ENCODE results near the gene EIF4B. TPM values are rescaled to one million over a fixed set of nuclear protein-coding genes. Genes with fewer than 3 reads are reported as not detected.

EIF4B gene
- total RNA-seq, 1 experiment from 2014 or later, result 650 TPM

DNA sequence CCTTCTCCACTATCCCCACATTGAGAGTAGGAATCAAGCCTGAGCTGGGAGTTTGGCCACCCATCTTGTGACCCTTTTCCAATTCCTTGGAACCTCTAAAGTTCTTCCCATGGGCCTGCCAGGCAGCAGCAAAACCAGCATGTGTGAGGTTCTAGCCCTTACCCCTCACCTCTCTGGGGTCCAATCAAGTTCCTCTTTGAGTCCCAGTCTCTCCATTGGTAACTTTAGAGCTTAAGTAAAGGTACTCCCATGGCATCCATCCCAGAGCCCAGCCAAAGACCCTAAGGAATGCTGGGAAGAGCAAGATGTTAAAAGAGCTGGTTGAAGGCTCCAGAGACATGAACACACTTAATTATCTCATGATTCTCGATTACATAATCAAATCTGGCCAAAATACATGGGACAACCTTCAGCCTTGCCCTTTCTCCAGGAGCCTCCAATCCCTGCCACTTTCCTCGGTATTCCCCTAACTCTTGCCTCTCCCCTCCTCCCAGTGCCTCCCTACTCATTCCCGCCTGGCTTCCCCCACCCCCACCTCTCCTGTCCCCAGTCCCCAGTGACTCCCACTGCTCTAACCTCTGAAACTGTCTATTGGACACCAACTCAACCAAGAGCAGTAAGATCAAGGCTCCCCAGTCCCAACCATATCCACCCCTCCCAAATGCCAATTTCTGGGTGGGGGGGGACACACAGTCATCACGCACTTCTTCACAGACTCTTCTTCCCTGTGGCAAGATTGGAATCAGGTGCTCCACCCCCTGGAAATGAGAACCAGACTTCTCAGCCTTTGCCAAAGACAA, 38.8 kb downstream of the EIF4B start:
- DNase-seq (ENCODE audit: low read depth), result no peak

DNA sequence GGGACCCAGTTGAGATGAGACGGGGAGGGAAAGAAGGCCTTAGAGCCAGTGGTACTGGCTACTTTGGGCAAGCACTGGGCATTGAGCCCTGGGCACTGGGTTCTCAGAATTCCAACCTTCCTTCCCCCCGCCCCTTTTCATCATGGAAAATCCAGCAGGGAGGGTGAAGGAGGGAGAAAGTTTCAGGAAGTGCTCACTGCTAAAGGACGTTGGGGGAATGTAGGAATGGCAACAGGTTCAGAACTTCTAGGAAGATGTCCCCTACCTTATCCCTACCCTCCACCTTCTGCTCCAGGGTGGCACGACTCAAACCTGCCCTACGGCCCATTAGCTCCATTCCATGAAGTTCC, 39.4 kb downstream of the EIF4B start:
- DNase-seq (ENCODE audit: low read depth), result no peak

DNA sequence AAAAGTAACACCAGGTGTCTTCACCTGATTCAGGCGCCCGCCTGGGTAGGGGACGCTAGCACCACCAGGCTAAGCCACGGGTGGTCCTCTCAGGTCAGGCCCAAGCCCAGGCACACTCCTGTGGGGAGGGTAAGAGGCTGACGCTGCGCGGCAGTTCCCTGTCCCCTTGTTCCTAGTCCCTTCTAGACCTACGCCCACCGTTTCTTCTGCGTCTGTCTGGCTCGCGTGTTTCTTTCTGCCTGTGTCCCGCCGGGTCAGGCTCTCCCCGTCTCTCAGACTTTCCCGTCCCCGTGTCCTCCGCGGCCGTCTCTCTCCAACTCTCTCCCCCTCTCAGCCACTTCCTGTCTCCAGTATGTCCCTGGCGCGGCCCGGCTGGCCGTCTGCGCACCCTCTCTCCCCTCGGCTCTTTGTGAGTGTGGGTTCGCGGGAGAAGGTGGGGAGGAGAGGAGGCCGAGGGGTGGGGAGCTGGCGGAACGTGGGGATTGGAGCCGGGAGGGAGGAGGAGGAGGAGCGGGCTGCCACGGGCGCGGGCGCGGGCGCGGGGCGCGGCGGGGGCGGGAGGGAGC, 40.5 kb downstream of the EIF4B start:
- DNase-seq (ENCODE audit: low read depth), result peak; percentile 78

DNA sequence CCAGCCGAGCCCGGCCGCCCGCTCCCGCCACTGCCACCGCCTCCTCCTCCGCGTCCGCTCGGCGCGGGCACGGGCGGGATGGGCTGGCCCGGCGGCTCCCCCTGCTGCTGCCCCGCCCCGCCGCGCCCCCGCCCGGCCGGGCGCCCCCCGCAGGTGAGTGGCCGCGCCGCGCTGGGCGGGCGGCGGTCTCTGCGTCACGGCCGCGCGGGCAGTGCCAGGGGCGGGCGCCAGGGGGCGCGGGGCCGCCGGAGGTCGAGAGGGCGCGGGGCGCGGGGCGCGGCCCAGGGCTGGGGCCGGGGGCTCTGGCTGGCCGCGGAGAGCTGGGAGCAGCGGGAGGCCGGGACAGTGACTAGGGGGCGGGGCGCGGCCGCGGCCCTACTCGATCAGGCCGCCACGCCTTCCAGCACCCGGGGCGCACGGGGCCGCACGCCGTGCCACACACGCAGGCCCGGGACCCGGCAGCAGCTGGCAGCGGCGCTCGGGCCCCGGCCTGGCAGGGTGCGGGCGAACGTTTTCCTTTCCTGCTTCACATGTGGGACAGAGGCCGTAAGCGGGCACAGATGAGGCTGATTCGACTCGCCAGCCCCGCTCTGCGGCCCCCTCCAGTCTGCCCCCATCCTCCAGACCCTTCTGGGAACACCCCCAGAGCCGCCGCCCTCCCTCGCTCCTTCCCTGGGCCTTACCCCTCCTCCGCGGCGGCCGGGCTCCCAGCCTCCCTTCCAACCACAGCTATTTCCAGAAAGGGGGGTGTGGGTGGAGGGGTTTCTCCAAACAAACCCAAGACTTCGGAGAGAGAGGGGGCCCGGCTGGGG, 41.2 kb downstream of the EIF4B start:
- DNase-seq (ENCODE audit: low read depth), result peak; percentile 73

DNA sequence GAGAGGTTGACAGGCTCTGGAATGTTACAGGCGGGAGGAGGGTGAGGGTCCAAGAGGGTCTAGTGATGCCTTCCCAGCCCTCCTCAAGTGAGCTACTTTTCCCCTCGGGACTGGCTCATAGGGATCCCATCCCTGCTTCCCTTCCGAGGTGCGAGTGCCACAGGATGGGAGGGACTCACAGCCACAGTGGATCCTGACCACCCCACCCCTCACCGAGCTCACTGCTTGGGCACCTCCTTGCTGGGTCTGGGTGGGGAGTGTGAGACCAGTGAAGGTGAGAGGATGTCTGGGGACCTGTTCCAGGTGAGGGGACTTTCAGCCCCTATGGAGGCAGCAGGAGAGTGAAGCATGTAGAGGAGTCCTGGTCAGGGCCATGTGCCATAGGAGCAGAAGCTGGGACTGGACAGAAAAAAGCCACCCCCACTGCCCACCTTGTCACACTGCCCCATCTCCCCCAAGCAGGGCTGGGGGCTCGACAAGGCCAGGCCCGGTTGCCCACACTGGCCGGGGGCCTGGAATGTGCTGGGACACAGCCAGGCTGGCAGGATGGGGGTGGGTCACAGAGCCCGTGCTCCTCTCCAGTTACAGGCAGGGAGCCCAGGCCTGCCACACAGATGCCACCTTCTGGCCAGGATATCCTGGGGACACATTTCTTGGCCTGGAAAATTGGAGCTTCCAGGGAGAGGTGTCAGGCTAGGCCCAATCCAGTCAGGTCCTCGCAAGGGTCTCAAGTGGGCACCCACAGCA, 42.0 kb downstream of the EIF4B start:
- peak; percentile 54 for DNase-seq (ENCODE audit: low read depth)

DNA sequence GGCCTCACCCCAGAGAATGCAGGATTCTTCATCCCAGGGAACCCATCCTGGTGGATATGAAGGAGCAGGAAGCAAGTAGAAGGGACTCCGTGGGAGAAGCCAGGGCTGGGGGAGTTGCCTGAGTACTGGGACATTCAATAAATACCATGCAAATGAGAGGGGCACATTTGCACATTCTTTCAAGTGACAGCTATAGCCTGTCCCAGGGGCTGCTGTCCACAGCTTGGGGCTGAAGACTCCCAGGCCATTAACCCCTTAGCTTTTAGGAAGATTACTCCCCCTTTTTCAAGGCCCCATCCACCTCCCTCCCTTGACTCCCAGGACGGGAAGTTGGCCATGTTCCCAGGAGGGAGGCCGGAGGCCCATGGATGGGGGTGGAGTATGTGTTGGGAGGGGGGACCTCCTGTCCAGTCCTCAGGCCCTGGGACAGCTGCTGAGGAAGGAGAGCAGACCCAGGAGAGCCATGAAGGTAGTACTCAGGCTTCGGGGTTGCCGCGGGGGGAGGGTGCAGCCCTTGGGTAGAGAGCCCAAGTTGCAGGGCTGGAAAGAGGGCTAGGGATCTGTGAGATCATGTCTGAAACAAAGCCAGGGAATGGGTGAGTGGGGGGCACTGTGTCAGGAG, 42.6 kb downstream of the EIF4B start:
- peak; percentile 52 for DNase-seq (ENCODE audit: low read depth)

DNA sequence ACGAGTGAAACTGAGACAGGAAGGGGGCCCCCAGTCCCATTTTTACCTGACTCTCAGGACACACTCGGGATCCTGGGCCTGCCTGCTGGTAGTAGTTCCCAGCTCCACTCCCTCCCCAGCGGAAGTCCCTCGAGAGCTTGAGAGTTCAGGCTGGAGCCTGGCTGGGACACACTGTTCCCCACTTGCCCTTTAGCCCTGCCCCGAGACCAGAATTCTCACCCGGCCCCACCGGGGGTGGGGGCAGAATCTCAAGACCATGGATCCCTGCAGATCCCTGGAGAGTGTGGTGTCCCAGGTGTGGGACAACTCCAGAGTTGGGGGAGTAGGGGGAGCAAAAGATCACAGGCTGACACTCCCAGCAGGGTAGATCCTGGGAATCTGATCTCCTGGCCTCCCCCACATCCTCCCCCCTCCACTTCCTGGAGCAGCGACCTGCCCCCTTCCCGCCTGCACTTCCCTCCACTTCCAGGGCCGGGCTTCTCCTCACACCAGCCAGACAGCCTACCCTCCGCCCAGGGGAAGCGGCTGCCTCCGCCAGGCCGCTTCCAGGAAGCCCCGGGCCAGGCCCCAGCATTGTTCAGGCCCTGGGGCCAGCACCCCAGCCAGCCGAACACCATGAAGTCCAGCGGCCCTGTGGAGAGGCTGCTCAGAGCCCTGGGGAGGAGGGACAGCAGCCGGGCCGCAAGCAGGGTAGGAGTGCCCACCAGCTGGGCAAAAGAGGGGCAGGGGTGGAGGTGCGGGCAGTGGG, 43.5 kb downstream of the EIF4B start, which contains the start of gene TNS2:
Gene TNS2, plus strand, starts transcription at position 495 of the 748 bp plus-strand sequence. Its CDS starts 121 bp downstream, at position 616.
- DNase-seq (ENCODE audit: low read depth), result peak; percentile 85

DNA sequence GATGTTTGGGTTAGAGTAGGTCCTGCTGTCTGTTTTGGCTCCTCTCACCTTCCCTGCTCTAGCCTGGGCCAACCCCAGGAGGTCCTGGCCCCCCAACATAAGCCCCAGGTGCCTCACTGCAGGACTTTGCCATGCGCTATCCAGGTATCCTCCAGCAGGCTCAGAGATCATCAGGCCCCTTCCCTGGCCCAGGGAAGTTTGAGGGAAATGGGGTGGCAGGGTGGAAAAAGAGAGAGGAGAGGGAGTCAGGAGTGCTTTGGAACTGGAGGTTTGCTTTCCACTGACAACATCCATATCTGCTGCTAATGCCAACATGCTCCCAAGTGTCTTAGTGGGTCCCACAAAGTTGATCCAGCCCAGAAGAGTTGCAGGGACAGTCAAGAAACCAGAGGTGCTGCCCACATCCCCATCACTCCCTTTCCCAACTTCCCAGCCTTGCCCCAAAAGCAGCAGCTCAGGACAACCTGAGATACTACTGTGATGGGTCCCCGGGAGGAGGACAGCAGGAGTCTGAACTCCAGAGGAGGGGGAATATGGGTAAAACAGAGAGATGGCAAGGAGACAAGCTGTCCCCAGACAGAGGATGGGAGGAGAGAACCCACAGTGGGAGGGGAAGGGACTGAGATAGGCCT, 44.3 kb downstream of the EIF4B start:
- no peak for DNase-seq (ENCODE audit: low read depth)

DNA sequence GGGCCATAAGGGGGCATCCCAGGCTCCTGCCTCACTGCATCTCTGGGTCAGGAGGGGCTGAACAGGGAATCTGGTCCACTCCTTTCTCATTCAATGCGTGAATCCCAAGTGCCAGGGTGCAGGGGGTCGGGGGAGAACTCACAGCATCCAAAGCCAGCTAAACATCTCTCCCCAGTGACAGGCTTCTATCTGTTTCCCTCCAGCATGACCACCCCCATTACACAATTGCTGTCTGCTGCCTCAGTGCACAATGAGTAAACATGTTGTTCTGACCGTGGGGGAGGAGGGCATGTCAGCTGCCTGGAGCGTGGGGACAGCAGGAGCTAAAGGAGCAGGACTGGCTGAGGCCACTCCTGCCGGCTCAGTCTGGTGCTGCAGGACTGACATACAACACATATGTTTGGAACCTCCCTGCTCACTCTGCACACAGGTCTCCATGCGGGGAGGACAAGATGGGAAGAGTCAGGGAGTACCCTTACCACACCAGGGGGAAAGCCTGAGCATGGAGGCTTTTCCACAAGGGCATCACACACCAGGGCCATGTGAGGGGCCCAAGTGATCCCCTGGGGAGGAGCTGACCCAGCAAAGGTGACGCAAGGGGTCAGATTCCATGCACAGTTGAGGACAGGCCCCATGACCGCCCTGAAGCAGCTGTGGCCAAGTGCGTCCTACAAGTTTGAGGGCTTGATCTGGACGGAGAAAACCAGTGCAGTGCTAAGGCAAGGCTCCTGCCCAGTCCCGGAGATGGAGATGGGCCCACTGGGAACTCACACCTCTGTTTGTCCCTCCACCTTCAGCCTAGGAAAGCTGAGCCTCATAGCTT, 45.0 kb downstream of the EIF4B start:
- DNase-seq (ENCODE audit: low read depth), result peak; percentile 35

DNA sequence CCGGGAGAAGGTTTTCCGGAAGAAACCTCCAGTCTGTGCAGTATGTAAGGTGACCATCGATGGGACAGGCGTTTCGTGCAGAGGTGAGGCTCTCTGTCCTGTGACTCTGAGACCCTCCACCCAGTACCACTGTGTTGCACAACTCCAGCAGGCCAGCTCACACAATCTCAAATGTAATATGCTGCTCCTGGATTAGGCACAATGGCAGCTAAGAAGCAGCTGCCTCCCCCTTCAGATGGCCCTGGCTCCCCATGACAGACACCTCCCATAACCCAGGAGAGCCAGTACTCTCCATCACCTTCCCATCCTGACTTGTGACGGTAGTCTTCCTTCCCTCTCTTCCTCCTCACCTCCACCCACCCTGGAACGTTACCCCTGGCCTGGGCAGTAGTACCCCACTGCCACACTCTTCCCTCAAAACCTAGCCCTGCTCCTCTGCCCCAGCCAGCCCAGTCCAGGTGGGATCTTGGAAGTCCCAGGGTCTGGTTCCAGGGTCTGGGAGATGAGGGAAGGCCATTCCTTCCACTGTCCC, 45.7 kb downstream of the EIF4B start:
- no peak for DNase-seq (ENCODE audit: low read depth)

DNA sequence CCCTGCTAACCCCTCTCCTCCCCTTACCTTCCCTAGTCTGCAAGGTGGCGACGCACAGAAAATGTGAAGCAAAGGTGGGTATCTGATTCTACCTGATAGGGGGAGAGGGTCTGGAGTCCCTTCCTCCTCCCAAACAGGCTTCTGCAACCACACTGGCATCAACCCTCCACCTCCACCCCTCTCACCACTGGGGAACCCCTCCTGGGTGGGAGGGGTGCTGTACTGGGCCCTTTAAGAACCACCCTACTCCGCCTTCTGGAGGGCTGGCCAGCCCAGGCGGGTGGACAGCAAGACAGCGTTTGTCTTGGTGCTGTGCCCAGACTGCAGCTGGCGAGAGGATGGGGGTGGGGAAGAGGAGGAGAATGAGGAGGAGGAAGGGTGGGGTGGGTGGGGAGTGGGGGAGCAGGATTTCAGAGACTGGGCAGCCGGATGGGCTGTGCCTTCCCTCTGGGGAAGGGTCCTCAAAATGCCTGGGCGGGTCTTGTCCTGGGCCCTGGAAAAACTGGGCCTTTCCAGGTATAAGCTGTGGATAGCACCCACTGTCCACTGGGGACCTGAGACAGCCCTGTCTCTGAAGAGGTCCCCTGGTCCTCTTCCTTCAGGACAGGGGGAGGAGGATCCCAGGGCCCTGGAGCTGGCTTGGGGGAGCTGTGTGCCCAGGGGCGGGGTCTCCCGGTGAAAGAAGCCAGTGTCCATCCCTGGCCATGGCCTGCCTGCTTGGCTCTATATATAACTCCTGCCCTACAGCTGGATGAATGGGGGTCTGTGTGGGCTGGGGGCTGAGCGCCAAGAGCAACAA, 46.4 kb downstream of the EIF4B start:
- peak; percentile 72 for DNase-seq (ENCODE audit: low read depth)

DNA sequence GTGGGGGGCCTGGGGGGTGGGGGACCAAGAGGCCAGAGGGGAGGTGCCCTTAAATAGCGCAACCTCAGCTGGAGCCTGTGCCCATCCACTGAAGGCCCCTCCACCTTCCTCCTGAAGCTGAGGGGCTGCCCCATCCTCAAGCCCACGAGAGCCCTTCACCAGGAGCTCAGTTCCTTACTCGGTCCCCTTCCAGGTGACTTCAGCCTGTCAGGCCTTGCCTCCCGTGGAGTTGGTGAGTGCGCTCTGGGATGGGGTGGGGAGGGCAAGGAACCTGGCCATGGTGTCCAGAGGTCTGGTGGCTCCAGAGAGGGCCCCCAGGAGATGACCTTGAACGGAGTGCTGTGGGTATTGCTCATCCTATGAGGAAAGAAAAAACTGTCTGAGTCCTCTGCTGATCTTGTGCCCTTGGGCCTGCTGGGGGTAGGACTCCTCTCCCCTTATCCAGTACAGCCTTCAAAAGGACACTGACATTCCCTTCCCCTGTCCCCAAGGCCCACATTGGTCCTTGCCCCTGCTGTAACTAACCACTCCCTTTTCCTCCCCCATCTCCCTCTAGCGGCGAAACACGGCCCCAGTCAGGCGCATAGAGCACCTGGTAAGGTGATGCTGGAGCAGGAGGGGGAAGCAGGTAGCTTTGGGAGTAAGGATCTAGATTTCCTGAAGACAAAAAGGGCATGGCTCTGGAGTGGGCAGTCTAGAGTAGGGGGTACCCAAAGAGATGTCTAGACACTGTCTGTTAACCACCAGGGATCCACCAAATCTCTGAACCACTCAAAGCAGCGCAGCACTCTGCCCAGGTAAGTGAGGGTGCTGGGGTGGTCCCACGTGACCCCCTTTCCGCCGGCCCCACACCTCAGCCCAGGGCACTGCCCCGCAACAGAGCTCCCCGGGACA, 47.2 kb downstream of the EIF4B start:
- peak; percentile 19 for DNase-seq (ENCODE audit: low read depth)

DNA sequence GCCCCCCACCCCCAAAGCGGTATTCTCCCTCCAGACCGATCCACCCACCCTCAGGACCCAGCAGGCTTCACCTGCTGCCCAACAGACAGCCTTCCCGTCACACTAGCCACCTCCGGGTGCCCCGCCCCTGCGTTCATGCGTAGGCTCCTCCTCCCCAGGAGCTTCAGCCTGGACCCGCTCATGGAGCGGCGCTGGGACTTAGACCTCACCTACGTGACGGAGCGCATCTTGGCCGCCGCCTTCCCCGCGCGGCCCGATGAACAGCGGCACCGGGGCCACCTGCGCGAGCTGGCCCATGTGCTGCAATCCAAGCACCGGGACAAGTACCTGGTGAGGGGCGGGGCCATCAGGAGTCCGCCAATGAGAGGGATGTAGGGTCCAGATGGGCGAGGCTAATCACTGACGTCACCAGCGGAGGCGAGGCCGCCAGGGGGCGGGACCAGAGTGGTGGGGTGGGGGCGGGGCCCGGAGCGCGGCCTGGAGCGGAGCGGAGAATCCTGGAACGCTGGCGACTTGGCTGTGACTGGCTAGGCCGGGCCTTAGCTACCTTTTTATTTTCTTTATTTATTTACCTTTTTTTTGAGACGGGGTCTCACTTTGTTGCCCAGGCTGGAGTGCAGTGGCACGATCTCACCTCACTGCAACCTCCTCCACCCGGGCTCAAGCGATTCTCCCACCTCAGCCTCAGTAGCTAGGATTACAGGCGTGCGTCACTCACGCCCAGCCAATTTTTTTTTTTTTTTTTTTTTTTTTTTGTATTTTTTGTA, 48.0 kb downstream of the EIF4B start:
- DNase-seq (ENCODE audit: low read depth), result peak; percentile 80

DNA sequence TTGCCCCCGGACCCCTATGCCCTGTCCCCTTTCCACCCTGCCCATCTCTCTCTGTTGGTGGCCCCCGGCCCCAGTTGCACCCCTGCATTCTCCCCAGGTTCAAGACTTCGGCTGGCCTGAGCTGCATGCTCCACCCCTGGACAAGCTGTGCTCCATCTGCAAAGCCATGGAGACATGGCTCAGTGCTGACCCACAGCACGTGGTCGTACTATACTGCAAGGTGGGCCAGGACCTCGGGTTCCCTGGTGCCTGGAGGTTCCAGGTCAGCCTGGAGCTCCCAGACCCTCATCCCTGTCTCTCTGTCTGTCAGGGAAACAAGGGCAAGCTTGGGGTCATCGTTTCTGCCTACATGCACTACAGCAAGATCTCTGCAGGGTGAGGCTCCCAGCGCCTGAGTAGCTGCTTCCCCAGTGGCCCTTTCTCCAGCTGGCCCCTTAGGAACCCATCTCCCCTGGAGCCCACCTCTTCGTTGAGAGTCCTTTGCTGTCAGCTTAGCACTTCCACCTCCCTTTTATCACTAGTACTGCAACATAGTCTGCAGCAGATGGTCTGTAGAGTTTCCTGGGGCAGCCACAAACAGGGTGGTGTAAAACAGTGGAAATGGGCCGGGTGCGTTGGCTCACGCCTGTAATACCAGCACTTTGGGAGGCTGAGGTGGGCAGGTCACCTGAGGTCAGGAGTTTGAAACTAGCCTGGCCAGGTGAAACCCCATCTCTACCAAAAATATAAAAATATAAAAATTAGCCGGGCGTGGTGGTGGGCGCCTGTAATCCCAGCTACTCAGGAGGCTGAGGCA, 49.4 kb downstream of the EIF4B start:
- DNase-seq (ENCODE audit: low read depth), result no peak

DNA sequence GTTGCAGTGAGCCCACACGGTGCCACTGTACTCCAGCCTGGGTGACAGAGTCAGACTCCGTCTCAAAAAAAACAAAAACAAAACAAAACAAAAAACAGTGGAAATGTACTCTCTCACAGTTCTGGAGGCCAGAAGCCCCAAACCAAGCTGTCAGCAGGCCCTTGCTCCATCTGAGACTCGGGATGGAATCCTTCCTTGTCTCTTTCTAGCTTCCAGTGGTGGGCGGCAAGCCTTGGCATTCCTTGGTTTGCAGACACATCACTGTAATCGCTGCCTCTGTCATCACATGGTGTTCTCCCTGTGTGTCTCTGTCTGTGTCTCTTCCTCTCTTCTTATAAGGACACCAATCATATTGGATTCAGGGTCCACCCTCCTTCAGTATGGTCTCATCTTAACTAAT, 50.0 kb downstream of the EIF4B start:
- DNase-seq (ENCODE audit: low read depth), result no peak

DNA sequence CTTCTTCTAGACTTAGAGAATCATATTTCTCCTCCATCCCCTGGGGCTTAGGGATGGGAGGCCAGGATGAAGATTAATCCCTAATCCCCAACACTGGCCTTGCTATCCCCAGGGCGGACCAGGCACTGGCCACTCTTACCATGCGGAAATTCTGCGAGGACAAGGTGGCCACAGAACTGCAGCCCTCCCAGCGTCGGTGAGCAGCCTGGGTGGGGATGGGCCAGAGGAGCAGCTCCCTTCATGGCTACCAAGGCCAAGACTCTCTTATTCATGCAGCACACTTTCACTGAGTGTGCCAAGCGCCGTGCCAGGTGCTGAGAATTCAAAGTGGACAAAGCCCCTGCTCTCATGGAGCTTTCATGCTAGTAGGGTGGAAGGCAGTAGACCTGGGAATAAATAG, 50.6 kb downstream of the EIF4B start:
- no peak for DNase-seq (ENCODE audit: low read depth)

Data from Daoy (cell line).